ENCODE results near the gene RAB37. TPM values are rescaled to one million over a fixed set of nuclear protein-coding genes. Genes with fewer than 3 reads are reported as not detected.

RAB37 gene
- total RNA-seq, 1 experiment from 2014 or later, result 2.5 TPM

DNA sequence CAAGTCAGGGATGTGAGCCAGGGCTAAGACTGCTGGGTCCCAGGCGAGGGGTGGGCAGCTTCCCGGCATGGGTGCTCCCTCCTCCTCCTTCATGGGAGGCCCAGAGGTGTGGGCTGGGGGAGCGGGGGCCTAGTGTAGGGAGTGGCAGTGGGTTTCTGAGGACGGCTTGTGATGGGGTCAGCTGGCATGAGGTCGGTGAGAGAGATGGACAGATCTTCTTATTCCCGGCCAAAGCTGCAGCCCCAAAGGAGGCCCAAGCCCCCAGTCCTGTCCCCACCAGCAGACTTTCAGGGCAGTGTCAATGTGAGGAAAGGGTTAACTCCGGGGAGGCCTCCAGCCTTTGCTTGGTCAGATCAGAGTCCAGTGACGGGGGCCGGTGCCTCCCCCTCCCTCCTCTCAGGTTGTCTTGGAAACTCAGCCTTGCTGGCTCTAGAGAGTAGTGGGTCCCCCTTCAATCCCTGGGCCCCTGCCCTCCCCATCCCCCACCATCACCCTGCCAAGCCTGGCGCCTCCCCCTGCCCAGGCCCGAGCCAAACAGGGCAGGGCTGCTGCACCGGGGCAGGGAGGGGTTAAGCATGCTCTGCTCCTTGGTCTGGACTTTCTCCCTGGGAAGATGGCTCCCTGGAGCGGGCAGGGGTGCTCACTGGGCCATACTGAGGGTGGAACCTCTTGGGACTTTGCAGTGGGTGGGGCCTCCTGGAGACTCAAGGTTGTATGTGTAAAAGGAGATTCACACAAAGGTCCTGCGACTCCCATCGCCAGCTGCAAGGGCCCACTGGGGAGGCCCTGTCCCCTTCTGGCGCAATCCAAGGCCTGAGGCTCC, 26.7 kb downstream of the RAB37 start:
- Mint-ChIP-seq H3K4me1 (peaks cover 39 to 66% of the 10 kb centered on the region in 2 experiments), H3K4me3 (no peak overlapping the region), H3K27me3 (ENCODE audit: low read depth) (no peaks in the 10 kb centered on the region), H3K9me3 (no peaks in the 10 kb centered on the region), H3K27ac (peak overlapping the region in 1 of 3 experiments; percentile 67; a peak in 1 of 7 replicates), H3K36me3 (ENCODE audit: insufficient read depth in 1 of 3, low read depth in 3 of 3) (peaks cover 11 to 22% (median 20%) of the 10 kb centered on the region in 3 experiments; a peak in 6 of 7 replicates)
- Histone ChIP-seq H3K4me2 (ENCODE audit: insufficient read depth, insufficient read length, low read length) (no peak overlapping the region), H3K56ac (ENCODE audit: insufficient read length, low read depth, low read length) (no peak overlapping the region), H3K27me3 (ENCODE audit: insufficient read depth, low read length) (no peaks in the 10 kb centered on the region), H4K8ac (replicated peaks; ENCODE audit: insufficient read length, low read depth, low read length) (no peak overlapping the region), H3K18ac (ENCODE audit: insufficient read length, low read depth, low read length) (no peak overlapping the region), H3K27ac (ENCODE audit: insufficient read length, low read depth, low read length) (no peak overlapping the region), H2BK5ac (ENCODE audit: insufficient read length, low read length) (no peak overlapping the region), H2BK20ac (ENCODE audit: low read depth, low read length, poor library complexity, severe bottlenecking) (no peak overlapping the region), H4K5ac (ENCODE audit: insufficient read length, low read depth, low read length) (no peak overlapping the region), H3K9me3 (ENCODE audit: control insufficient read depth, low read depth, low read length) (no peaks in the 10 kb centered on the region), H2BK120ac (ENCODE audit: low read depth, low read length, poor library complexity, severe bottlenecking) (no peak overlapping the region), H3K79me1 (ENCODE audit: insufficient read depth, low read depth, low read length, poor library complexity, severe bottlenecking) (no peaks in the 10 kb centered on the region), H3K4me1 (ENCODE audit: insufficient read depth, low read length) (peaks cover 11% of the 10 kb centered on the region; the same call in 1 of the 2 replicates), H3K23me2 (ENCODE audit: insufficient read length, low read depth, low read length, poor library complexity, severe bottlenecking) (no peaks in the 10 kb centered on the region), H3K4ac (ENCODE audit: low read depth, low read length) (no peak overlapping the region), H2BK15ac (ENCODE audit: low read depth, low read length) (no peak overlapping the region), H2BK12ac (ENCODE audit: insufficient read length, low read depth, low read length) (no peak overlapping the region), H3T11ph (ENCODE audit: low read length) (no peak overlapping the region), H3K14ac (ENCODE audit: insufficient read depth, low read length) (no peak overlapping the region; the same call in 1 of the 2 replicates), H2AFZ (ENCODE audit: low read length) (no peak overlapping the region), H4K91ac (ENCODE audit: insufficient read length, low read depth, low read length) (no peak overlapping the region), H4K20me1 (ENCODE audit: control insufficient read depth, insufficient read depth, insufficient read length) (no peaks in the 10 kb centered on the region), H3K9ac (ENCODE audit: extremely low read depth, insufficient read length, low read length) (no peak overlapping the region), H3K79me2 (ENCODE audit: insufficient read depth, low read length) (no peaks in the 10 kb centered on the region; the same call in 1 of the 2 replicates), H3K23ac (ENCODE audit: insufficient read length, low read depth, low read length) (no peak overlapping the region), H2AK5ac (ENCODE audit: insufficient read length, low read length) (no peak overlapping the region)
- TF ChIP-seq CTCF (conservative IDR thresholded peaks at IDR 0.05), result no peak
- no peak for DNase-seq
- WGBS (ENCODE audit: extremely low coverage, insufficient read length, low lambda C conversion rate), result no CpG with 5 or more reads among the region's 16 CpGs

Measured in H9 (cell line).